HG03442 (cell line): ENCODE results near the gene NPFF.
"Not testable (repeated sequence)": the region's sequence is repeated elsewhere in the genome, so short reads cannot be mapped to it uniquely, and the experiment has no call there.

Experiments
- ATAC-seq: cut with Tn5 transposase; IDR thresholded peaks from one replicate; pipeline ENCODE4 v1.9.1; 2021; ENCODE audit warnings: mild to moderate bottlenecking, moderate library complexity; ENCODE audit not compliant: unreplicated experiment

Gene NPFF

GRCh38 chr12:53496752-53497032 is 10.6 kb downstream of the NPFF start:
- ATAC-seq: no peak

GRCh38 chr12:53495903-53496751 is 11.2 kb downstream of the NPFF start:
- no peak for ATAC-seq

GRCh38 chr12:53493610-53494391 is 13.5 kb downstream of the NPFF start:
- ATAC-seq: no peak

- ATAC-seq: peak; percentile 86
Measured at GRCh38 chr12:53492830-53493609, 14.3 kb downstream of the NPFF start.

- ATAC-seq: no peak
Measured at GRCh38 chr12:53492188-53492587, 15.1 kb downstream of the NPFF start.

- no peak for ATAC-seq
Measured at GRCh38 chr12:53489242-53489864, 17.9 kb downstream of the NPFF start.

GRCh38 chr12:53486736-53487487 is 20.4 kb downstream of the NPFF start:
- ATAC-seq: no peak

GRCh38 chr12:53485955-53486735 is 21.1 kb downstream of the NPFF start:
- no peak for ATAC-seq

GRCh38 chr12:53484686-53485575 is 22.4 kb downstream of the NPFF start:
- ATAC-seq: no peak

GRCh38 chr12:53483979-53484377 is 23.3 kb downstream of the NPFF start:
- no peak for ATAC-seq

GRCh38 chr12:53483225-53483978 is 23.9 kb downstream of the NPFF start:
- ATAC-seq: no peak

- no peak for ATAC-seq
Measured at GRCh38 chr12:53482626-53483168, 24.6 kb downstream of the NPFF start.

GRCh38 chr12:53481939-53482586 is 25.2 kb downstream of the NPFF start:
- no peak for ATAC-seq

- not testable (repeated sequence) for ATAC-seq
Measured at GRCh38 chr12:53481458-53481857, 25.8 kb downstream of the NPFF start.

GRCh38 chr12:53480491-53481442 is 26.5 kb downstream of the NPFF start:
- ATAC-seq: no peak

- no peak for ATAC-seq
Measured at GRCh38 chr12:53479331-53479730, 28.0 kb downstream of the NPFF start.
